ENCODE data around the gene FGF14.

DNA sequence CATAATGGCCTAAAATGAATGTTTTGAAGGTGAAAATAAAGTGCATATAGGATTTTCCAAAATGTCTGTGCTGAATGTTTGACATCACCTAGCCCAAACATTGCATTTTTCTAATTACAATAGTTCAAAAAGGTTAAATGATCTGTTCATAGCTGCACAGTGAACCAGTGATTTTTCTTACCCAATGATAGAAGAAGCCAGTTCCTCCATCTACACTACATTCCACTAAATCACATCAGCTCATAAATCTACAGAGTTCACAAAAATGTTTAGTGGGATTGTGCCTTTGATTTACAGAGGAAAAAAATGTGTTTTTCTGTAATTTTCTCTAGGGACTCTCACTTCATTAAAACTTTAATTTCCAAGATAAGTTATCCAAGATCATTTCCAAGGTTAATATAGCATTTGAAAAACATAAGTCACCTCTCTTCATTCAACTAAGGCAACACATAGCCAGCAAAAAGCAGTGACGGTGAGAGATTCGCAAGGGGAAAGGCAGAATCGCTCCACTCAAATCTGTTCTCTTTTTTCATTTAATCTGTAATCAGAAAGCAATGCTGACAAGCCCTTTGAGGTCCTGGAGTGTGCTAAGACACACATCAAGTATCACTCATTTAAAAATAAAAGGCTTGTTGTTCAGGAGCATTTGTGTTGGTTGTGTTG lies 194.0 kb downstream of the FGF14 start:
- TF ChIP-seq, protein P1, sequence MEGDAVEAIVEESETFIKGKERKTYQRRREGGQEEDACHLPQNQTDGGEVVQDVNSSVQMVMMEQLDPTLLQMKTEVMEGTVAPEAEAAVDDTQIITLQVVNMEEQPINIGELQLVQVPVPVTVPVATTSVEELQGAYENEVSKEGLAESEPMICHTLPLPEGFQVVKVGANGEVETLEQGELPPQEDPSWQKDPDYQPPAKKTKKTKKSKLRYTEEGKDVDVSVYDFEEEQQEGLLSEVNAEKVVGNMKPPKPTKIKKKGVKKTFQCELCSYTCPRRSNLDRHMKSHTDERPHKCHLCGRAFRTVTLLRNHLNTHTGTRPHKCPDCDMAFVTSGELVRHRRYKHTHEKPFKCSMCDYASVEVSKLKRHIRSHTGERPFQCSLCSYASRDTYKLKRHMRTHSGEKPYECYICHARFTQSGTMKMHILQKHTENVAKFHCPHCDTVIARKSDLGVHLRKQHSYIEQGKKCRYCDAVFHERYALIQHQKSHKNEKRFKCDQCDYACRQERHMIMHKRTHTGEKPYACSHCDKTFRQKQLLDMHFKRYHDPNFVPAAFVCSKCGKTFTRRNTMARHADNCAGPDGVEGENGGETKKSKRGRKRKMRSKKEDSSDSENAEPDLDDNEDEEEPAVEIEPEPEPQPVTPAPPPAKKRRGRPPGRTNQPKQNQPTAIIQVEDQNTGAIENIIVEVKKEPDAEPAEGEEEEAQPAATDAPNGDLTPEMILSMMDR (IDR thresholded peaks at IDR 0.05) = no peak
- no peak for TF ChIP-seq POLR2A (IDR thresholded peaks at IDR 0.05)
- TF ChIP-seq POLR2AphosphoS5 (IDR thresholded peaks at IDR 0.05) = no peak
